Gastrocnemius medialis (tissue), 4 donors: Measurements from ENCODE around the gene PM20D2.

ENCODE experiments used
- CTCF ChIP-seq, 5 experiments: fragments of 450-650 bp in 3 of 5; fragments of 200-600 bp in 2 of 5; sonication (generic) in 2 of 5; IDR thresholded peaks in 4 of 5; conservative IDR thresholded peaks in 1 of 5; 1 replicate in 4 of 5; 2 replicates in 1 of 5; pipeline ENCODE4 v1.5.1; 2016 to 2019; ENCODE audit warnings: antibody characterized with exemption in 5 of 5, mild to moderate bottlenecking in 3 of 5, moderate library complexity in 3 of 5
- POLR2A ChIP-seq, 2 donors: fragments of 450-650 bp; IDR thresholded peaks; one replicate each; pipeline ENCODE4 v1.6.1; 2017; ENCODE audit warnings: antibody characterized with exemption in 2 of 2, mild to moderate bottlenecking in 2 of 2, moderate library complexity in 2 of 2

DNA sequence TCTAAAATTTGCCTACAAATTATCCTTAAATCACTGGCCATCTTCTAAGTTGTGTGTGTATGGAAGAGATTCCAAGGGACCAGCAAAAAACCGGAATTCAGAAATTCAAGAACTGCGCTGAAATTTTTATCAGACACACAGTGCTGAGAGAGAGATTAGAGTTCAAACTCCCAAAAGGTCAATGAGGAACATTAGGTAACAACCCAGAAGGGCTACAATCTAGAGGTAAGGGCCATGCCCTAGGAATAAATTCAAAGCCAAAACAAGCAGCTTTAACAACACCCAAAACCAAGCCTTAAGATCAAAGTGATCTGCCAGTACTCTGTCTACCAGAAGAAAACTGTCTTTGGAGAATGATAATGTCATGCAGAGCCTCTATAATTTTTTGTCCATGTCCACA, 45.7 kb upstream of the PM20D2 start:
- no peak for TF ChIP-seq POLR2A (IDR thresholded peaks at IDR 0.05)
- no peak for TF ChIP-seq CTCF (IDR thresholded peaks at IDR 0.05 in 4 of 5, conservative IDR thresholded peaks at IDR 0.05 in 1 of 5)
